ENCODE measurements around the gene TSFM.

TSFM gene

GRCh38 chr12:57837864-57838562, 55.4 kb downstream of the TSFM start:
- no peak for DNase-seq

GRCh38 chr12:57838594-57839302, 56.2 kb downstream of the TSFM start:
- no peak for DNase-seq

GRCh38 chr12:57839996-57840395, 57.4 kb downstream of the TSFM start:
- no peak for DNase-seq

GRCh38 chr12:57840726-57841125, 58.1 kb downstream of the TSFM start:
- peak; percentile 74 for DNase-seq

GRCh38 chr12:57841445-57841844, 58.9 kb downstream of the TSFM start:
- no peak for DNase-seq

- DNase-seq: no peak
Measured at GRCh38 chr12:57842342-57843294, 60.0 kb downstream of the TSFM start.

GRCh38 chr12:57844709-57845477, 62.3 kb downstream of the TSFM start:
- no peak for DNase-seq

- DNase-seq: no peak
Measured at GRCh38 chr12:57845478-57846284, 63.1 kb downstream of the TSFM start.

GRCh38 chr12:57846285-57846576, 63.6 kb downstream of the TSFM start:
- DNase-seq: no peak

GRCh38 chr12:57846577-57847319, 64.2 kb downstream of the TSFM start, which contains the start of gene CTDSP2:
CTDSP2 (minus strand) TSS chr12:57846729; CDS start chr12:57846435, 294 bp downstream.
- peak; percentile 96 for DNase-seq
